Measurements from ENCODE around the gene DNM3. TPM values are rescaled to one million over a fixed set of nuclear protein-coding genes. Genes with fewer than 3 reads are reported as not detected.

The DNM3 gene
- total and polyA plus RNA-seq, 2 of the 8 experiments (the other 6 are each of a cell fraction or from before 2014, with no cell fraction given) = 2.0 to 8.5 TPM

GRCh38 chr1:171794085-171794484 lies 47.2 kb upstream of the DNM3 start (continued):
- TF ChIP-seq CTCF (IDR thresholded peaks at IDR 0.05; ENCODE audit: control extremely low read depth in 1 of 3, insufficient read depth in 1 of 3, low read depth in 1 of 3, low read length in 3 of 3) (no peak), USF2 (IDR thresholded peaks at IDR 0.05; ENCODE audit: low read length) (no peak), SRF (IDR thresholded peaks at IDR 0.05; ENCODE audit: low read depth, low read length) (no peak)

All from H1 (cell line).